Ishikawa (cell line): Measurements from ENCODE around the gene SYK.

Experiments
- CEBPB ChIP-seq: IDR thresholded peaks from 2 replicates; pipeline ENCODE4 v1.6.1; 2012
- CREB1 ChIP-seq: IDR thresholded peaks from 2 replicates; pipeline ENCODE4 v1.6.1; 2012; ENCODE audit warnings: low read depth
- EGR1 ChIP-seq: IDR thresholded peaks from 2 replicates; pipeline ENCODE4 v1.6.1; 2012
- EP300 ChIP-seq: IDR thresholded peaks from 2 replicates; pipeline ENCODE4 v1.6.1; 2012; ENCODE audit warnings: borderline replicate concordance
- FOXM1 ChIP-seq: IDR thresholded peaks from 2 replicates; pipeline ENCODE4 v1.6.1; 2012; ENCODE audit warnings: low read depth, borderline replicate concordance
- MAX ChIP-seq: IDR thresholded peaks from 2 replicates; pipeline ENCODE4 v1.6.1; 2012
- NFIC ChIP-seq: IDR thresholded peaks from 2 replicates; pipeline ENCODE4 v1.6.1; 2012
- RAD21 ChIP-seq: IDR thresholded peaks from 2 replicates; pipeline ENCODE4 v1.6.1; 2012; ENCODE audit warnings: low read depth
- TAF1 ChIP-seq: IDR thresholded peaks from 2 replicates; pipeline ENCODE4 v1.6.1; 2012; ENCODE audit warnings: low read depth, mild to moderate bottlenecking
- TCF12 ChIP-seq: IDR thresholded peaks from 2 replicates; pipeline ENCODE4 v1.6.1; 2012; ENCODE audit warnings: low read depth
- TEAD4 ChIP-seq: IDR thresholded peaks from 2 replicates; pipeline ENCODE4 v1.6.1; 2012
- YY1 ChIP-seq: IDR thresholded peaks from 2 replicates; pipeline ENCODE4 v1.6.1; 2012; ENCODE audit warnings: low read depth
- ZBTB7A ChIP-seq: IDR thresholded peaks from 2 replicates; pipeline ENCODE4 v1.6.1; 2012; ENCODE audit warnings: low read depth
- TF ChIP-seq, protein P1 (sequence below): IDR thresholded peaks from 2 replicates; pipeline ENCODE4 v1.6.1; 2012; ENCODE audit warnings: low read depth, mild to moderate bottlenecking
- TF ChIP-seq, protein P2 (sequence below): IDR thresholded peaks from 2 replicates; pipeline ENCODE4 v1.6.1; 2012

SYK gene

GRCh38 chr9:90832261-90832660 is 30.6 kb downstream of the SYK start:
- TF ChIP-seq CREB1 (no peak), NFIC (no peak), MAX (no peak)

DNA sequence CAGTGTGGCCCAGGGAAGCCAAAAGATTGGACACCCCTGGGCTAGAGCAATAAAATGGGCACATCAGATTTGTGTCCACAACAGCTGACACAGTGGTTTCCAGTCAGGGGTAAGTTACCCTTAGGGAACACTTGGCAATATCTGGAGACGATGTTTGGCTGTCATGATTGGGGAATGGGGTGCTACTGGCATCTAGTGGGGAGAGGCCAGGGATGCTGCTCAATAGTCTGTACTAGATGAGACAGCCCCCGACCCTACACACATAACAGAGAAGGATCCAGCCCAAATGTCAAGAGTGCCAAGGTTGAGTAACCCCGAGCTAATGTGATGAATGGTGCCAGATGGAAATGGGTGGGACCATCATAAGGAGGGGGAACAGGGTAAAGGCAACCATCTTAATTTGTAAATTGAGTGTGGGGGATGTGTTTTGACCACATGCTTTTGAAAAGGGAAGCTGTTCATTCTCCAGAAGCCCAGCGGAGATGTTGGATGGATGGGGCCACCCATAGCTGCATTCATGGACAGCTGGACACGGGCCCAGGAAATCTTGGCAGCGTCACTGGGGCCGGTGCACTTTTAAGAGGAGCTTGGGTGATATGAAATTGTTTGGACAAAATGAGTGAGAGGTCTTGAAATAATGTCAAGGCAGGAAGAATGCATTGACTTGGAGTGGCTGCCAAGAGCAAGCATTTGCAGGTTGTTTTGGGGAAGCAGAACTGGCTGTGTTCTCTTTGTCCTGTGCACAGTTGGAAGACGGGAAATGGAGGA is 33.4 kb downstream of the SYK start:
- TF ChIP-seq RAD21, result no peak
- no peak for TF ChIP-seq ZBTB7A
- no peak for TF ChIP-seq CEBPB
- TF ChIP-seq EP300, result no peak
- no peak for TF ChIP-seq FOXM1
- TF ChIP-seq MAX, result no peak
- TF ChIP-seq TAF1, result no peak
- no peak for TF ChIP-seq CREB1
- TF ChIP-seq NFIC, result no peak
- TF ChIP-seq, protein P1, sequence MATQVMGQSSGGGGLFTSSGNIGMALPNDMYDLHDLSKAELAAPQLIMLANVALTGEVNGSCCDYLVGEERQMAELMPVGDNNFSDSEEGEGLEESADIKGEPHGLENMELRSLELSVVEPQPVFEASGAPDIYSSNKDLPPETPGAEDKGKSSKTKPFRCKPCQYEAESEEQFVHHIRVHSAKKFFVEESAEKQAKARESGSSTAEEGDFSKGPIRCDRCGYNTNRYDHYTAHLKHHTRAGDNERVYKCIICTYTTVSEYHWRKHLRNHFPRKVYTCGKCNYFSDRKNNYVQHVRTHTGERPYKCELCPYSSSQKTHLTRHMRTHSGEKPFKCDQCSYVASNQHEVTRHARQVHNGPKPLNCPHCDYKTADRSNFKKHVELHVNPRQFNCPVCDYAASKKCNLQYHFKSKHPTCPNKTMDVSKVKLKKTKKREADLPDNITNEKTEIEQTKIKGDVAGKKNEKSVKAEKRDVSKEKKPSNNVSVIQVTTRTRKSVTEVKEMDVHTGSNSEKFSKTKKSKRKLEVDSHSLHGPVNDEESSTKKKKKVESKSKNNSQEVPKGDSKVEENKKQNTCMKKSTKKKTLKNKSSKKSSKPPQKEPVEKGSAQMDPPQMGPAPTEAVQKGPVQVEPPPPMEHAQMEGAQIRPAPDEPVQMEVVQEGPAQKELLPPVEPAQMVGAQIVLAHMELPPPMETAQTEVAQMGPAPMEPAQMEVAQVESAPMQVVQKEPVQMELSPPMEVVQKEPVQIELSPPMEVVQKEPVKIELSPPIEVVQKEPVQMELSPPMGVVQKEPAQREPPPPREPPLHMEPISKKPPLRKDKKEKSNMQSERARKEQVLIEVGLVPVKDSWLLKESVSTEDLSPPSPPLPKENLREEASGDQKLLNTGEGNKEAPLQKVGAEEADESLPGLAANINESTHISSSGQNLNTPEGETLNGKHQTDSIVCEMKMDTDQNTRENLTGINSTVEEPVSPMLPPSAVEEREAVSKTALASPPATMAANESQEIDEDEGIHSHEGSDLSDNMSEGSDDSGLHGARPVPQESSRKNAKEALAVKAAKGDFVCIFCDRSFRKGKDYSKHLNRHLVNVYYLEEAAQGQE, result no peak
- TF ChIP-seq YY1, result no peak
- no peak for TF ChIP-seq TCF12
- TF ChIP-seq, protein P2, sequence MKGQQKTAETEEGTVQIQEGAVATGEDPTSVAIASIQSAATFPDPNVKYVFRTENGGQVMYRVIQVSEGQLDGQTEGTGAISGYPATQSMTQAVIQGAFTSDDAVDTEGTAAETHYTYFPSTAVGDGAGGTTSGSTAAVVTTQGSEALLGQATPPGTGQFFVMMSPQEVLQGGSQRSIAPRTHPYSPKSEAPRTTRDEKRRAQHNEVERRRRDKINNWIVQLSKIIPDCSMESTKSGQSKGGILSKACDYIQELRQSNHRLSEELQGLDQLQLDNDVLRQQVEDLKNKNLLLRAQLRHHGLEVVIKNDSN, result no peak
- no peak for TF ChIP-seq EGR1
- TF ChIP-seq TEAD4, result no peak

GRCh38 chr9:90836411-90837080 is 34.9 kb downstream of the SYK start:
- no peak for TF ChIP-seq TEAD4
- TF ChIP-seq, protein P1, result no peak
- TF ChIP-seq CEBPB, result no peak
- no peak for TF ChIP-seq NFIC
- no peak for TF ChIP-seq EP300
- no peak for TF ChIP-seq FOXM1
- TF ChIP-seq EGR1, result no peak
- no peak for TF ChIP-seq TAF1
- TF ChIP-seq ZBTB7A, result no peak

DNA sequence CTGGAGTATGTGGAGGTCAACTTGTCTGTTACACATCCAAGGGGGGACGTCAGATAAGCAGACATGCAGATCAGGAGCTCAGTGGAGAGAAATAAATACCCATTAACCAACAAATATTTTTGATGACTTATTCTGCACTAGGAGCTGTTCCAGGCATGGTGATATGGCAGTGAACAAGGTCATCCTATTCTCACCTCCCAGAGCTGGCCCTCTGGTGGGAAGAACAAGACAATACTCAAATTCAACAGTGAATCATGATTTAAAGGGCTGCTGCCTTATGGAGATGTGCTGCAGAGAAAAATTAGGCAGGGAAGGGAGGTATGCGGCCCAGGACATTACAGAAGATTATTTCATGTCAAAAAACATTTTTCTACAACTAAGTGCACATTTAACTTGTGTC is 36.5 kb downstream of the SYK start:
- TF ChIP-seq NFIC (no peak), FOXM1 (no peak), CREB1 (no peak), TEAD4 (no peak), EGR1 (no peak), CEBPB (no peak), YY1 (no peak), MAX (no peak), ZBTB7A (no peak), TCF12 (no peak), RAD21 (no peak), TAF1 (no peak), EP300 (no peak)
- TF ChIP-seq, protein P2, result no peak
- TF ChIP-seq, protein P1, result no peak
